Neural cell (in vitro differentiated cells): ENCODE results near the gene LHFPL4. TPM values are rescaled to one million over a fixed set of nuclear protein-coding genes. Genes with fewer than 3 reads are reported as not detected.

ENCODE experiments used
- polyA plus RNA-seq: library from polyadenylated mRNA; depleted of rRNA; stranded (reverse); fragments of >200 nt; gene quantifications from 2 replicates; pipeline ENCODE4 v1.2.3, GENCODE V29; 2014

Gene LHFPL4
- polyA plus RNA-seq, 1 donor from 2014 or later, result 37.4 TPM

Other genes with a start within 250 kb of the LHFPL4 start
- 32.6 and 35.0 TPM in 2 replicates for gene THUMPD3, start 190.8 kb downstream of the LHFPL4 start, polyA plus RNA-seq
- 33.6 and 38.0 TPM in 2 replicates for gene SETD5, start 156.2 kb downstream of the LHFPL4 start, polyA plus RNA-seq
- gene MTMR14, start 95.7 kb upstream of the LHFPL4 start, polyA plus RNA-seq, result 39.6 and 44.9 TPM in 2 replicates
- 0.32 TPM in 1 of 2 replicates, not detected in the other for gene CPNE9, start 150.0 kb upstream of the LHFPL4 start, polyA plus RNA-seq
- gene BRPF1, start 177.9 kb upstream of the LHFPL4 start, polyA plus RNA-seq, result 14.9 and 18.0 TPM in 2 replicates
- 34.4 and 40.3 TPM in 2 replicates for gene OGG1, start 196.1 kb upstream of the LHFPL4 start, polyA plus RNA-seq
- gene CAMK1, start 216.1 kb upstream of the LHFPL4 start, polyA plus RNA-seq, result 18.7 and 21.3 TPM in 2 replicates
- 55.4 and 64.0 TPM in 2 replicates for gene TADA3, start 238.7 kb upstream of the LHFPL4 start, polyA plus RNA-seq
- 179 and 188 TPM in 2 replicates for gene ARPC4, start 239.3 kb upstream of the LHFPL4 start, polyA plus RNA-seq